IMR-90 (cell line): ENCODE measurements around the gene NET1.

Experiments used
- CEBPB ChIP-seq: IDR thresholded peaks from 2 replicates; pipeline ENCODE4 v1.6.1; 2012; ENCODE audit warnings: low read depth, low read length, improper control_type of control experiment
- CTCF ChIP-seq: conservative IDR thresholded peaks from 2 replicates; pipeline ENCODE4 v1.5.1; 2012; ENCODE audit warnings: mild to moderate bottlenecking, low read depth, low read length, improper control_type of control experiment
- MAFK ChIP-seq: IDR thresholded peaks from 2 replicates; pipeline ENCODE4 v1.6.1; 2012; ENCODE audit warnings: low read depth, low read length, improper control_type of control experiment
- MXI1 ChIP-seq: IDR thresholded peaks from 2 replicates; pipeline ENCODE4 v1.6.1; 2012; ENCODE audit warnings: low read depth, mild to moderate bottlenecking, low read length, moderate library complexity, borderline replicate concordance
- POLR2A ChIP-seq: IDR thresholded peaks from 2 replicates; pipeline ENCODE4 v1.6.1; 2012; ENCODE audit warnings: mild to moderate bottlenecking, low read depth, low read length
- RAD21 ChIP-seq: IDR thresholded peaks from 2 replicates; pipeline ENCODE4 v1.6.1; 2012; ENCODE audit warnings: low read length, improper control_type of control experiment

- TF ChIP-seq CTCF (no peak), CEBPB (no peak), RAD21 (no peak), MXI1 (no peak), POLR2A (no peak), MAFK (no peak)
Observed at GRCh38 chr10:5462841-5463293, 50.5 kb downstream of the NET1 start.
